Osteocyte (in vitro differentiated cells): ENCODE results near the gene NRXN3. TPM values are rescaled to one million over a fixed set of nuclear protein-coding genes. Genes with fewer than 3 reads are reported as not detected.

Experiments used
- DNase-seq: peaks from one replicate; pipeline ENCODE4 v3.0.0; 2021; ENCODE audit warnings: mixed read lengths; ENCODE audit not compliant: unreplicated experiment; ENCODE audit errors: extremely low spot score
- H3K27ac Mint-ChIP-seq: one replicate; pipeline ENCODE4 v1.8.0; 2021; ENCODE audit warnings: mild to moderate bottlenecking, mixed read lengths; ENCODE audit not compliant: unreplicated experiment
- H3K27me3 Mint-ChIP-seq: one replicate; pipeline ENCODE4 v1.8.0; 2021; ENCODE audit warnings: mixed read lengths; ENCODE audit not compliant: unreplicated experiment
- H3K36me3 Mint-ChIP-seq: one replicate; pipeline ENCODE4 v1.8.0; 2021; ENCODE audit warnings: mixed read lengths; ENCODE audit not compliant: unreplicated experiment
- H3K4me1 Mint-ChIP-seq: one replicate; pipeline ENCODE4 v1.8.0; 2021; ENCODE audit warnings: mixed read lengths; ENCODE audit not compliant: unreplicated experiment
- H3K4me3 Mint-ChIP-seq: one replicate; pipeline ENCODE4 v1.8.0; 2021; ENCODE audit warnings: mild to moderate bottlenecking, moderate library complexity, mixed read lengths; ENCODE audit not compliant: unreplicated experiment
- H3K9me3 Mint-ChIP-seq: one replicate; pipeline ENCODE4 v1.8.0; 2021; ENCODE audit warnings: mixed read lengths; ENCODE audit not compliant: unreplicated experiment
- total RNA-seq: library from RNA; stranded (reverse); gene quantifications from 2 replicates; pipeline ENCODE4 v1.2.1, GENCODE V29; 2021
- TF ChIP-seq, protein P1 (sequence below): fragments of 200-600 bp; sonication (generic); IDR thresholded peaks from 2 replicates; pipeline ENCODE4 v1.5.0; 2021; ENCODE audit warnings: antibody characterized with exemption, mild to moderate bottlenecking, moderate library complexity

Gene NRXN3
- total RNA-seq, 1 donor from 2014 or later: 26.5 TPM

DNA sequence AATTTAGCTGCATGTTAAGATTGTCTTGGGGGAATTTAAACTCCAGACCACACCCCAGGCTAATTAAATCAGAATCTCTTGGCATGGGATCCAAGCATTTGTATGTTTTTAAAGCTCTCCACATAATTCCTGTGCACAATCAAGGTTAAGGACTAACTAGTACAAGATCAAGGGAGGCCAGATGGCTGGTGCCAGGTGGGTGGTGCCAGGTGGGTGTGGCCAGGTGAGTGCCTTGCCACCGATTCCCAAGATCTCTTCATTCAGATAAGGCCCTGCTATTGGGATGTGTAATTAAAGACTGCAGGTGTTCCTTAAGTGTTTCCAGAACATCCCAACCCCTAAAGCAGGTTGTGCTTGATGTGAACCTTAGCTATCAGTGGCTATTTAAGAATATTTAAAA, 75.1 kb downstream of the NRXN3 start:
- TF ChIP-seq, protein P1, sequence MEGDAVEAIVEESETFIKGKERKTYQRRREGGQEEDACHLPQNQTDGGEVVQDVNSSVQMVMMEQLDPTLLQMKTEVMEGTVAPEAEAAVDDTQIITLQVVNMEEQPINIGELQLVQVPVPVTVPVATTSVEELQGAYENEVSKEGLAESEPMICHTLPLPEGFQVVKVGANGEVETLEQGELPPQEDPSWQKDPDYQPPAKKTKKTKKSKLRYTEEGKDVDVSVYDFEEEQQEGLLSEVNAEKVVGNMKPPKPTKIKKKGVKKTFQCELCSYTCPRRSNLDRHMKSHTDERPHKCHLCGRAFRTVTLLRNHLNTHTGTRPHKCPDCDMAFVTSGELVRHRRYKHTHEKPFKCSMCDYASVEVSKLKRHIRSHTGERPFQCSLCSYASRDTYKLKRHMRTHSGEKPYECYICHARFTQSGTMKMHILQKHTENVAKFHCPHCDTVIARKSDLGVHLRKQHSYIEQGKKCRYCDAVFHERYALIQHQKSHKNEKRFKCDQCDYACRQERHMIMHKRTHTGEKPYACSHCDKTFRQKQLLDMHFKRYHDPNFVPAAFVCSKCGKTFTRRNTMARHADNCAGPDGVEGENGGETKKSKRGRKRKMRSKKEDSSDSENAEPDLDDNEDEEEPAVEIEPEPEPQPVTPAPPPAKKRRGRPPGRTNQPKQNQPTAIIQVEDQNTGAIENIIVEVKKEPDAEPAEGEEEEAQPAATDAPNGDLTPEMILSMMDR: no peak
- Mint-ChIP-seq H3K27ac (no peak overlapping the region), H3K4me3 (no peak overlapping the region), H3K9me3 (peaks cover 4% of the 10 kb centered on the region), H3K36me3 (no peaks in the 10 kb centered on the region), H3K4me1 (no peaks in the 10 kb centered on the region), H3K27me3 (no peaks in the 10 kb centered on the region)
- DNase-seq: no peak

DNA sequence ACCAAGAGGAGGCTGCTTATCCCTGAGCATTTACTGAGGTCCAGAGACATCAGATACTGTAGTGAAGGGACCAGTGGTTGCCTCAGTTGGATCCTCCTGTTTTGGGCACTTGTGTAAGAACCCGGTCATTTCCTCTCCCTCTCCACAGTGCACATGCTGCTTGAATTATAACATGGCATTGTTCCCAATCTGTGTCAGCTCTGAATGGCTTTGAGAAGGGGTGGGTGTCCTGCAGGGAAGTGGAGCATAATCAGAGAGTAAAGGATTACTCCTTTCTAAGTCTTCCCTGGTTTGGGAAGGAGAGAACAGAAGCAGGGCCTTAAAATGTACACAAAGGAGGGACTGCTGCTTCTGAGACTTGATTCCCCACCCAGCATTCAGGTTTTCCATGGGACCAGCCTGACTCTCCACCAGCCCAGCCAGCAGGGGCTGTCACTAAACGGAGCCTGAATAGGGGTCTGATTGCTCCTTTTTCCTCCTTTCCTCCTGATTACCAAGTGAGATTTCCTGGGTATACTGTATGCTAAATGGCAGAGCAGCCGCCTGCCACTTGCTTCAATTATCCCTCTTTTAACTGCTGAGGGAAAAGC, 78.4 kb downstream of the NRXN3 start:
- no peaks in the 10 kb centered on the region for H3K27me3 Mint-ChIP-seq
- no peak overlapping the region for H3K4me3 Mint-ChIP-seq
- TF ChIP-seq, protein P1: no peak
- H3K4me1 Mint-ChIP-seq: no peaks in the 10 kb centered on the region
- no peak for DNase-seq
- H3K27ac Mint-ChIP-seq: no peak overlapping the region
- H3K9me3 Mint-ChIP-seq: peaks cover 4% of the 10 kb centered on the region
- no peaks in the 10 kb centered on the region for H3K36me3 Mint-ChIP-seq

DNA sequence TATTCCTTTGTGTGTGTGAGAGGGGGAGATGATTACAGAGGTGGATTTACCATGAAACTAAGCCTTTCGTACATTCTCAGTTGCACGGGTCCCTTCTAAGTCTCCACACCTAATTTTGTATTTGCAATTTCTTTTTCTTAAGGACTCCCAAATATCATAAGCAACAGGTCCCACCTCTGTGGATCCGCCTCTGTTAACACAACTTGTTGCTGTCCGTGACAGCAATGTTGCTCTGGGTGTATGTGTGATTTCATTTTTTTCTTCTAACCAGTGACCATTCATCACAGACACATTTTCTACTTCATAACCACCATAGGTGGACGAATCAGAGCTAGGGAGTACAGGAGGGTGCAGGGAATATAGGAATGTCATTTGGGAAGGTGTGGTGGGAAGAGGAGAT, 81.1 kb downstream of the NRXN3 start:
- H3K4me1 Mint-ChIP-seq: no peaks in the 10 kb centered on the region
- TF ChIP-seq, protein P1: no peak

DNA sequence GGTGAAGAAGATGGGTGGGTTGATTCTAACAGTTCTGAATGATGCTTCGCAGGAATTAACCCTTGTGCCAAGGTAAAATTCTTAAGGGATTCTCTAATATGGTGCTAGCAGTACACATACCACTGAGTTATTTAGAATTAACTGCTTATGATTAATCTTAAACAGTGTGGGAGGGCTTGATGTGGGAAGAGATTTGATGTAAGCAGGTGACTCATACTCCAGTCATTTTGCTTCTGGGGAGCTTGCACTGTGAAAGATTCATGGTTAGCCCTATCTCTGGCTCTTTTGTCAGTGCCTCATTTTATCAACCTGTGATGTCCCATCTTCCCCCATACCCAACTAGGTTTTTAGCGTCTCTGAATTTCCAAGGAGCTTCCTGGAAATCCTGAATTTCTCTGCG, 83.8 kb downstream of the NRXN3 start:
- H3K4me3 Mint-ChIP-seq: no peak overlapping the region
- H3K36me3 Mint-ChIP-seq: no peaks in the 10 kb centered on the region
- H3K4me1 Mint-ChIP-seq: no peaks in the 10 kb centered on the region
- no peak for DNase-seq
- no peak overlapping the region for H3K27ac Mint-ChIP-seq
- TF ChIP-seq, protein P1: no peak
- no peaks in the 10 kb centered on the region for H3K27me3 Mint-ChIP-seq
- peaks cover 18% of the 10 kb centered on the region for H3K9me3 Mint-ChIP-seq

More for the DNA sequence above, 81.1 kb downstream of the NRXN3 start:
- Mint-ChIP-seq H3K4me3 (no peak overlapping the region), H3K9me3 (peaks cover 11% of the 10 kb centered on the region), H3K27me3 (no peaks in the 10 kb centered on the region), H3K27ac (no peak overlapping the region), H3K36me3 (no peaks in the 10 kb centered on the region)
- DNase-seq: no peak

DNA sequence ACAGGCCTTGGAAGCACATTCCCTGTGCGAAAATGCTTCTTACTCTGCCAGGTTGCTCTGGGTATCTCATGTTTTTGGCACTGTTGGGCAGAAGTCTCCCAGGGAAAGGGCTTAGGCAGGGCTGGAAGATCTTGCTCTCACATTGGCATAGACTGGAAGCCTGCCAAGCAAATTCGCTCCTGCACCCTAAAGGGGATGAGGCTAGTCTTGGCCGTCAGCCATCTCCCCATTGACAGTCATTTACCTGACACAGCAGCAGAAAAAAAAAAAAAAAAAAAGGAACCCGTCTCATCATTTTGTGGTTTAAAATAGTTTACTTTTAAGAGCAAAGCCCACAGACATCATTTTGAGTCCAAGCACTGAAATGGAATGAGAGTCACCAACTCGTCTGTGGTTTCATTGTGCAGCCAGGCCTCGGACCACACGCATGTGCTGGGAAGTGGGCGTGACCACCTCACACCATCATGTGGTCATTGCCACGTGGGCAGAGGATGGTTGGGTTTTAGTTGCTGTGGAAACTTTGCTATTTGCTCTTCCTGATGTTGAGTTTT, 84.8 kb downstream of the NRXN3 start:
- Mint-ChIP-seq H3K27ac (no peak overlapping the region), H3K27me3 (no peaks in the 10 kb centered on the region), H3K4me1 (no peaks in the 10 kb centered on the region), H3K4me3 (no peak overlapping the region), H3K9me3 (peaks cover 21% of the 10 kb centered on the region), H3K36me3 (no peaks in the 10 kb centered on the region)
- TF ChIP-seq, protein P1: no peak
- no peak for DNase-seq
